ENCODE results near the gene STARD7.

GRCh38 chr2:96238266-96238665 lies 29.6 kb upstream of the STARD7 start:
- no peak for TF ChIP-seq CTCF (conservative IDR thresholded peaks at IDR 0.05; ENCODE audit: low read depth in 2 of 2)
- TF ChIP-seq EZH2 (IDR thresholded peaks at IDR 0.05; ENCODE audit: low read depth, unreplicated experiment) = no peak
- TF ChIP-seq POLR2AphosphoS5 (IDR thresholded peaks at IDR 0.05; ENCODE audit: low read depth) = no peak
- no peak for TF ChIP-seq EZH2phosphoT487 (IDR thresholded peaks at IDR 0.05; ENCODE audit: unreplicated experiment)
- no peak for TF ChIP-seq STAT1 (IDR thresholded peaks at IDR 0.05; ENCODE audit: unreplicated experiment)
- no peak for TF ChIP-seq REST (IDR thresholded peaks at IDR 0.05; ENCODE audit: unreplicated experiment)
- no peak for TF ChIP-seq JUNB (IDR thresholded peaks at IDR 0.05; ENCODE audit: unreplicated experiment)
- TF ChIP-seq NANOG (IDR thresholded peaks at IDR 0.05; ENCODE audit: borderline replicate concordance) = no peak
- TF ChIP-seq CREB1 (CRISPR knock-in tag; IDR thresholded peaks at IDR 0.05; ENCODE audit: low read depth) = no peak
- TF ChIP-seq ZNF331 (CRISPR knock-in tag; IDR thresholded peaks at IDR 0.05; ENCODE audit: low read depth) = no peak
- no peak for TF ChIP-seq ETS1 (IDR thresholded peaks at IDR 0.05)
